GM18870 (cell line): ENCODE measurements around the gene CCNA2.

Experiments
- ATAC-seq: cut with Tn5 transposase; IDR thresholded peaks from one replicate; pipeline ENCODE4 v1.9.1; 2021; ENCODE audit warnings: moderate library complexity; ENCODE audit not compliant: unreplicated experiment

CCNA2 gene

DNA sequence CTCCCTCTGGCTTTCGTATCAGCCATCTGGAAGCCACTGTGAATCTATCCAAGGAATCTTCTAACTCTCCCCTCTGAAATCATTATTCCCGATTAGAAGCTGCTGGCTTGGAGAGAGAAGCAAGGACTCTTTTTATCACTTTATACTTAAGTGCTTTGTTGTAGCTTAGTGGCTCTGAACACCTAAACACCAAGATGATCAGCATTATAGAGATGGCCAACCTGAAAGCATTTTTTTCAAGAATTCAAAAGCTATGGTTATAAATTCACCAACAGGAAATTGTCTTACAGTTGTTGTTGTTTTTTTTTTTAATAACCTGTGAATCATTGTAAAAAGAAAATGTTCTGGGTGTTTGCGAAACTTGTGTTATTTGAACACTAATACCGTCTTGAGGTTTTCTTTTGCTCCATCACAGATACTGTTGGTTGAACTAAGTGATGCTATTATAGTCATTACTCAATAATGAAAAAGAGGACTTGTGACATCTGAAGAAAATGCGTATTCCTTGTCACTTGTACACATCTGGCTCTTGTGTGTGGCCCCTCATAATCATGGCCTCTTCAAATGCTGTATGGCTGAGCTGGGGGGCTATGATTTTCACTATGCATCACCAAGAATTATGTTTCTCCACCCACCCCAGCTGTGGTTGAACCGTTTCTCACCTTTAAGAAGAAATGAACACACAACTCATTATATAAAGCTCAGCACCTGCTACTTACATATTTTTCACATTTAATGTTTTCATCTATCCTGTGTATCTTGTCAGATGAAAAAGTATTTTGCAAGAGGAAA, 46.9 kb downstream of the CCNA2 start:
- no peak for ATAC-seq

DNA sequence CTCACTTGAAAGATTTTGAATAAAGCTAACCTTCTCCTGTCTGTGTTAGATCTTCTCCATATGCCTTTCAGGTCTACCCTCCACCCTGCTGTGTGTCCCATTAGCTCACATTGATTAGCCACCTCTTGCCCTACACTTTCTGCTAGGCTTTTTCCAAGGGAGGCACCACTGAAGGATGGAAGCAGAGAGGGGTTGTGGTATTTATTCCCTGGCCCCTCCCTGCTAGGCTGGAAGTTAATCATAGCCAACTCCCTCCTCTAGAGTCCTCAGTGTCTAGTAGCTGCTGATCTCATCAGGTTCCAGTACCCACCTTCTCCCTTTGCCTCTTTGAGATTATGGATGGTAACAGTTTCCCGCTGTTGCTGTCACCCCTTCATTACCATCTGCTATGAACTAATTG, 49.8 kb downstream of the CCNA2 start:
- no peak for ATAC-seq

DNA sequence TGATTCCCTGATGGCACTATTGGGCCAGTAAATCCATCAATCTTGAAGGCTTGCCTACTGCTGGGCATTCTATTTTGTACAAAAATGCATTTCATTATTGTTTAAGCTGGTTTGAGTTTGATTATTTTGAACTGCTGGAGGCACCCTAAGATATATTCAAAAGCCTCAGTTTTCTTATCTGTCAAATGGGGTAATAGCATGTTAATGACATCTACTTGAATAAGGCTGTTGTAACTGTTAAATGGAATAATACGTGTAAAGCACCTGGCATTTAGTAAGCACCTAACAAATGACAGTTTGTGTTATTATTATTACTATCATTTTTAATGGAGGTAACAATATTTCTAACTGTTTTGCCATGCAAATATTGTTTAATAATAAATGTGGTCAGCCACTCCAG, 51.8 kb downstream of the CCNA2 start:
- ATAC-seq: no peak

DNA sequence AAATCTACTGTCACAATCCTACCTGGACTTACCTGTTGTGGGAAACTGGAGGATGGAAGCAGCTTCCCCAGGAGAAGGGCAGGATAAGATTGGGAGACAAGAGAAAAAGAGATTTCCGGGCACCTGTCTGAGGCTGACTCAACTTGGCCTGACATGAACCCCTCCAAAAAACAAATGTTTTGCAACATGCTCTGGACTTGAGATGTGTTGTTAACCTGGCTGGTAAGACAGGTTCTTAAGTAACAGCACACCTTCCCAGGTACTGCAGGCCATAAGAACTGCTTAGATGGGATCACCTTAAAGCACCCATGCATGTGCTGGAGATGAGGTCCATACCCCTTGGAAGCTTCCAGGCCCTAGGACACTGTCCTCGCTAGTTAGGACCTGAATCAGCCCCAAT, 54.3 kb downstream of the CCNA2 start:
- ATAC-seq: no peak

DNA sequence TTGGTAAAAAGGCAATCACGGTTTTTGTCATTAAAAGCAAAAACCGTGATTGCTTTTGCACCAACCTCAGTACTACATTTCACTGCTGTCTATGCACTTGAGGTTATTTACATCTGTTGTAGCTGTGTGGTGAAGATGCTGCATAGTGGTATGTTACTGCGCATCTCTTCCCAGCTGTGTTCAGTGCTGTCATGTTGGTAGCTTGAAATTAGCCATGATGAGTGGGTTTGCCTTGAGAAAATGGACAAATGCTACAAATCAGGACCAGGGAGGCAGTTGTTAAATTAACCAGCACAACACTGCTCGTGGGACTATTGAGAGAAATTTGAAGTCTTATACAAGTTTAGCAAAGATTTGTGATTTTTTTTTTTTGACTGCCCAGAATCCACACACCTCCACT, 56.5 kb downstream of the CCNA2 start:
- no peak for ATAC-seq
